Keratinocyte (primary cell): ENCODE measurements around the gene TAS2R30. TPM values are rescaled to one million over a fixed set of nuclear protein-coding genes. Genes with fewer than 3 reads are reported as not detected.

ENCODE experiments used
- DNase-seq: peaks from one replicate; pipeline ENCODE4 v3.0.0-alpha.2; 2011; ENCODE audit warnings: low read depth, missing footprints, low spot score
- FAIRE-seq: peaks from 2 replicates; lab custom pipeline; 2011; peaks lifted over from hg19 to GRCh38; lab: Jason Lieb, UNC
- H2AFZ ChIP-seq: 2 replicates; pipeline ENCODE4 v1.6.0; 2012; ENCODE audit warnings: low read length, control low read depth, inconsistent platforms; ENCODE audit not compliant: control insufficient read depth
- H3K27ac ChIP-seq: 2 replicates; pipeline ENCODE4 v1.5.1; 2011; ENCODE audit warnings: low read length; ENCODE audit not compliant: control insufficient read depth, insufficient read depth
- H3K27me3 ChIP-seq: 3 replicates; pipeline ENCODE4 v1.6.0; 2011; ENCODE audit warnings: low read length; ENCODE audit not compliant: control insufficient read depth, insufficient read depth; ENCODE audit errors: extremely low read depth
- H3K36me3 ChIP-seq, 2 experiments: 2 replicates in 1 of 2; 3 replicates in 1 of 2; pipeline ENCODE4 v1.5.1; 2011; ENCODE audit warnings: low read length in 2 of 2, mild to moderate bottlenecking in 1 of 2; ENCODE audit not compliant: control insufficient read depth in 2 of 2, insufficient read depth in 2 of 2; ENCODE audit errors: extremely low read depth in 1 of 2
- H3K4me1 ChIP-seq: 3 replicates; pipeline ENCODE4 v1.5.1; 2011; ENCODE audit warnings: low read length; ENCODE audit not compliant: control insufficient read depth, insufficient read depth; ENCODE audit errors: extremely low read depth
- H3K4me2 ChIP-seq: 3 replicates; pipeline ENCODE4 v1.6.0; 2011; ENCODE audit warnings: low read depth, low read length; ENCODE audit not compliant: control insufficient read depth, insufficient read depth; ENCODE audit errors: extremely low read depth
- H3K4me3 ChIP-seq, 3 experiments: fragments of 200-600 bp in 1 of 3; sonication (generic) in 1 of 3; 2 replicates in 2 of 3; 3 replicates in 1 of 3; pipeline ENCODE4 v1.5.1; 2011 to 2016; ENCODE audit warnings: low read length in 3 of 3, mild to moderate bottlenecking in 3 of 3, control low read depth in 2 of 3, inconsistent platforms in 1 of 3, low read depth in 1 of 3, mixed read lengths in 1 of 3, mixed run types in 1 of 3, moderate library complexity in 1 of 3; ENCODE audit not compliant: control insufficient read depth in 2 of 3, insufficient read depth in 2 of 3; ENCODE audit errors: extremely low read depth in 1 of 3
- H3K79me2 ChIP-seq: 2 replicates; pipeline ENCODE4 v1.6.0; 2012; ENCODE audit warnings: low read length; ENCODE audit not compliant: control insufficient read depth, insufficient read depth
- H3K9ac ChIP-seq: 3 replicates; pipeline ENCODE4 v1.6.0; 2011; ENCODE audit warnings: low read length; ENCODE audit not compliant: control insufficient read depth, insufficient read depth; ENCODE audit errors: extremely low read depth
- H3K9me1 ChIP-seq: 3 replicates; pipeline ENCODE4 v1.6.0; 2011; ENCODE audit warnings: low read length; ENCODE audit not compliant: control insufficient read depth, insufficient read depth; ENCODE audit errors: extremely low read depth
- H3K9me3 ChIP-seq: 2 replicates; pipeline ENCODE4 v1.5.1; 2012; ENCODE audit warnings: low read depth, low read length; ENCODE audit not compliant: control insufficient read depth
- H4K20me1 ChIP-seq: 3 replicates; pipeline ENCODE4 v1.6.0; 2011; ENCODE audit warnings: low read length; ENCODE audit not compliant: control insufficient read depth, insufficient read depth; ENCODE audit errors: extremely low read depth
- CTCF ChIP-seq, 3 experiments: IDR thresholded peaks in 1 of 3; conservative IDR thresholded peaks in 1 of 3; optimal IDR thresholded peaks in 1 of 3; 2 replicates in 2 of 3; 3 replicates in 1 of 3; pipeline versions ENCODE3 to v1.5.1; 2011; ENCODE audit warnings: low read length in 3 of 3, mild to moderate bottlenecking in 3 of 3, moderate library complexity in 2 of 3, control low read depth in 1 of 3, inconsistent platforms in 1 of 3; ENCODE audit not compliant: insufficient read depth in 2 of 3; ENCODE audit errors: extremely low read depth in 1 of 3
- EZH2 ChIP-seq: IDR thresholded peaks from one replicate; pipeline ENCODE4 v1.6.1; 2012; ENCODE audit warnings: inconsistent platforms, mild to moderate bottlenecking, low read length, moderate library complexity
- dilution Hi-C: fragments of 300-500 bp; cut with MboI; formaldehyde crosslinking; loops from one replicate; pipeline ENCODE4 v1.7.0; 2020; ENCODE audit warnings: low sequenced_read_pairs; ENCODE audit not compliant: extremely low pct_ligation_motif_present
- polyA minus RNA-seq, 3 experiments: library from RNA; depleted of rRNA, polyadenylated mRNA; stranded (reverse); fragments of >200 nt; gene quantifications; 1 replicate in 1 of 3; 2 replicates in 1 of 3; 3 replicates in 1 of 3; pipeline ENCODE4 v1.2.3, GENCODE V29; 2011
- polyA plus RNA-seq, 5 experiments: library from polyadenylated mRNA; depleted of rRNA in 3 of 5; stranded (reverse) in 3 of 5; stranded (forward) in 1 of 5; unstranded in 1 of 5; fragments of >200 nt; gene quantifications; 1 replicate in 1 of 5; 2 replicates in 3 of 5; 3 replicates in 1 of 5; pipeline versions ENCODE4 v1.2.1 to v1.2.3, GENCODE V29; 2011 to 2012; ENCODE audit warnings: missing spikeins in 2 of 5, low read depth in 1 of 5, low replicate concordance in 1 of 5

The TAS2R30 gene
- polyA plus RNA-seq (0.03 to 0.18 TPM in 2 of 3 replicates, not detected in the other), polyA minus RNA-seq (2.2 to 12.9 TPM in 2 of 3 replicates, not detected in the other)
- not detected for polyA plus RNA-seq (2011; ENCODE audit: low read depth)
- not detected in 2 replicates for polyA plus RNA-seq (2011; cell fraction: cytosol; rRNA removed)
- 0.69 and 0.75 TPM in 2 replicates for polyA plus RNA-seq (2011; cell fraction: nucleus; rRNA removed)
- 0.18 TPM in 1 of 2 replicates, not detected in the other for polyA plus RNA-seq (2012; ENCODE audit: low replicate concordance)
- polyA minus RNA-seq (2011; cell fraction: cytosol; rRNA and poly(A)+ RNA removed) = not detected
- 9.1 and 19.4 TPM in 2 replicates for polyA minus RNA-seq (2011; cell fraction: nucleus; rRNA and poly(A)+ RNA removed)

- no peaks in the 10 kb centered on the region for H3K36me3 ChIP-seq
- H3K9me1 ChIP-seq = no peaks in the 10 kb centered on the region
- no peak within 1 kb of the TSS for H3K9ac ChIP-seq
- TF ChIP-seq EZH2 = no peak
- TF ChIP-seq CTCF (optimal IDR thresholded peaks at IDR 0.05 in 1 of 3, IDR thresholded peaks at IDR 0.05 in 1 of 3, conservative IDR thresholded peaks at IDR 0.05 in 1 of 3; ENCODE audit: extremely low read depth in 1 of 3, insufficient read depth in 2 of 3, low read length in 3 of 3) = no peak
- H3K4me2 ChIP-seq = peak within 1 kb of the TSS; percentile 17
- no peaks in the 10 kb centered on the region for H3K27me3 ChIP-seq
- DNase-seq = no peak
- no peak within 1 kb of the TSS for H3K27ac ChIP-seq
- no peak within 1 kb of the TSS for H2AFZ ChIP-seq
- H3K4me1 ChIP-seq = peaks cover 3% of the 10 kb centered on the region
- no peak within 1 kb of the TSS for H3K4me3 ChIP-seq
- no peak for FAIRE-seq
- dilution Hi-C loops = no loop called here
- H4K20me1 ChIP-seq = no peaks in the 10 kb centered on the region
- H3K9me3 ChIP-seq = no peaks in the 10 kb centered on the region
- peaks cover 25% of the 10 kb centered on the region for H3K79me2 ChIP-seq
Observed at GRCh38 chr12:11134305-11134704, at the start of gene TAS2R30. TSS of gene TAS2R30 (minus strand) at chr12:11134644. CDS start at chr12:11134244, 400 bp downstream.

GRCh38 chr12:11183011-11183410 lies 48.6 kb upstream of the TAS2R30 start:
- H3K27ac ChIP-seq = no peak overlapping the region
- DNase-seq (no peak), FAIRE-seq (no peak)
- TF ChIP-seq CTCF (optimal IDR thresholded peaks at IDR 0.05 in 1 of 3, IDR thresholded peaks at IDR 0.05 in 1 of 3, conservative IDR thresholded peaks at IDR 0.05 in 1 of 3; ENCODE audit: extremely low read depth in 1 of 3, insufficient read depth in 2 of 3, low read length in 3 of 3) (no peak), EZH2 (no peak)
- no peaks in the 10 kb centered on the region for H3K36me3 ChIP-seq
- H4K20me1 ChIP-seq = no peaks in the 10 kb centered on the region
- no peak overlapping the region for H2AFZ ChIP-seq
- no peaks in the 10 kb centered on the region for H3K9me1 ChIP-seq
- H3K27me3 ChIP-seq = no peaks in the 10 kb centered on the region
- H3K4me2 ChIP-seq = no peak overlapping the region
- H3K4me1 ChIP-seq = no peaks in the 10 kb centered on the region
- dilution Hi-C loops = no loop called here
- no peaks in the 10 kb centered on the region for H3K79me2 ChIP-seq
- no peak overlapping the region for H3K4me3 ChIP-seq
- no peak overlapping the region for H3K9ac ChIP-seq
- H3K9me3 ChIP-seq = no peaks in the 10 kb centered on the region
